Neuron (in vitro differentiated cells): ENCODE data around the gene MUC4.
"Not testable (repeated sequence)": the region's sequence is repeated elsewhere in the genome, so short reads cannot be mapped to it uniquely, and the experiment has no call there.

Experiments used
- H2AFZ ChIP-seq: one replicate; pipeline ENCODE4 v1.6.1; 2013; ENCODE audit warnings: low read depth, mild to moderate bottlenecking, inconsistent platforms, low read length, moderate library complexity
- H3K27me3 ChIP-seq: one replicate; pipeline ENCODE4 v1.6.1; 2013; ENCODE audit warnings: low read length; ENCODE audit not compliant: insufficient read depth
- H3K36me3 ChIP-seq: one replicate; pipeline ENCODE4 v1.6.1; 2013; ENCODE audit warnings: low read length; ENCODE audit not compliant: insufficient read depth
- H3K4me1 ChIP-seq: one replicate; pipeline ENCODE4 v1.6.1; 2013; ENCODE audit warnings: low read length; ENCODE audit not compliant: insufficient read depth
- H3K4me3 ChIP-seq: 2 replicates; pipeline ENCODE4 v1.5.1; 2013; ENCODE audit warnings: mild to moderate bottlenecking, low read length, moderate library complexity
- H3K9me3 ChIP-seq: one replicate; pipeline ENCODE4 v1.6.1; 2013; ENCODE audit warnings: low read length

MUC4 gene

GRCh38 chr3:195722996-195723345 lies 88.8 kb downstream of the MUC4 start:
- H3K4me1 ChIP-seq: peaks cover 12% of the 10 kb centered on the region
- H3K27me3 ChIP-seq: peaks cover 14% of the 10 kb centered on the region
- H2AFZ ChIP-seq, H3K36me3 ChIP-seq, H3K9me3 ChIP-seq, H3K4me3 ChIP-seq: not testable (repeated sequence)

- not testable (repeated sequence) for H3K36me3 ChIP-seq, H2AFZ ChIP-seq, H3K4me3 ChIP-seq, H3K9me3 ChIP-seq
- Histone ChIP-seq H3K27me3 (peaks cover 15% of the 10 kb centered on the region), H3K4me1 (peaks cover 14% of the 10 kb centered on the region)
Observed at GRCh38 chr3:195722139-195722995, 89.4 kb downstream of the MUC4 start.

GRCh38 chr3:195720831-195721506 lies 90.8 kb downstream of the MUC4 start, which contains the start of gene MUC20:
TSS of gene MUC20 (plus strand) at chr3:195720978. CDS start at chr3:195721008, 30 bp downstream.
- H3K36me3 ChIP-seq, H2AFZ ChIP-seq, H3K9me3 ChIP-seq, H3K4me3 ChIP-seq: not testable (repeated sequence)
- H3K4me1 ChIP-seq: peaks cover 14% of the 10 kb centered on the region
- H3K27me3 ChIP-seq: peaks cover 16% of the 10 kb centered on the region

- H3K36me3 ChIP-seq, H3K9me3 ChIP-seq, H2AFZ ChIP-seq, H3K4me3 ChIP-seq: not testable (repeated sequence)
- H3K4me1 ChIP-seq: peaks cover 14% of the 10 kb centered on the region
- H3K27me3 ChIP-seq: peaks cover 20% of the 10 kb centered on the region
Observed at GRCh38 chr3:195719514-195720254, 92.0 kb downstream of the MUC4 start.

DNA sequence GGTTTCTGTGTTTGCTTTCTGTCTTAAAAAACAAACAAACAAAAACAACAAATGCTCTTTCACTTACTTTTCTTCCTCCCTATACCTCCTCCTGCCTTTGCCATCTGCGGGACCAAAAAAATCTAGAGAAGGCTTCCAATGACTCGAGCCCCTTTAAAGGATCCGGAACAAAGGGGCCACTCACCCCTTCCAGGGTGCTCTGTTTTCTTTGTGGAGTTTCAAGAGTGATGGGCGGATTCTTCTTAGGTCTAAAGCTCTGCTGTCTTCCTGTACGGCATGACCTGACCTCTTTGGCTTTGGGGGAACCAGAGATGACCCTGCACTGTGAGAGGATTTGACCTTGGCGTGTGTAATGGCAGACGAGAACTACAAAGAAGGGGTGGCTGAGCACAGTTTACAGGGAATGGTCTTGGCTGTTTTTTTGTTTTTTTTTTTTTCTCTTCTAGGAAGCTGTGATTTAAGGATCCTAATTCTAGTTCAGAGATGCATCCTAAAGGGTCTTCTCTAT lies 93.2 kb downstream of the MUC4 start:
- peaks cover 20% of the 10 kb centered on the region for H3K27me3 ChIP-seq
- H3K9me3 ChIP-seq: peaks cover 14% of the 10 kb centered on the region
- H3K36me3 ChIP-seq: no peaks in the 10 kb centered on the region
- H3K4me1 ChIP-seq: peaks cover 14% of the 10 kb centered on the region
- H3K4me3 ChIP-seq: no peak overlapping the region
- no peak overlapping the region for H2AFZ ChIP-seq

- Histone ChIP-seq H3K36me3 (no peaks in the 10 kb centered on the region), H3K4me3 (no peak overlapping the region), H3K27me3 (peaks cover 20% of the 10 kb centered on the region)
Observed at GRCh38 chr3:195717852-195718476, 93.8 kb downstream of the MUC4 start.

GRCh38 chr3:195717416-195717815 lies 94.3 kb downstream of the MUC4 start:
- no peak overlapping the region for H3K4me3 ChIP-seq
- no peak overlapping the region for H2AFZ ChIP-seq
- H3K9me3 ChIP-seq: peaks cover 14% of the 10 kb centered on the region

More at GRCh38 chr3:195717852-195718476, 93.8 kb downstream of the MUC4 start:
- no peak overlapping the region for H2AFZ ChIP-seq
- peaks cover 14% of the 10 kb centered on the region for H3K4me1 ChIP-seq
- H3K9me3 ChIP-seq: peaks cover 14% of the 10 kb centered on the region

GRCh38 chr3:195715583-195716266 lies 96.0 kb downstream of the MUC4 start:
- no peak overlapping the region for H3K4me3 ChIP-seq
- no peaks in the 10 kb centered on the region for H3K36me3 ChIP-seq
- H3K9me3 ChIP-seq: peaks cover 14% of the 10 kb centered on the region
- H3K27me3 ChIP-seq: peaks cover 16% of the 10 kb centered on the region
- H3K4me1 ChIP-seq: peaks cover 14% of the 10 kb centered on the region
- no peak overlapping the region for H2AFZ ChIP-seq

More at GRCh38 chr3:195717416-195717815, 94.3 kb downstream of the MUC4 start:
- Histone ChIP-seq H3K27me3 (peaks cover 20% of the 10 kb centered on the region), H3K36me3 (no peaks in the 10 kb centered on the region), H3K4me1 (peaks cover 14% of the 10 kb centered on the region)

GRCh38 chr3:195715134-195715533 lies 96.6 kb downstream of the MUC4 start:
- Histone ChIP-seq H3K4me1 (peaks cover 14% of the 10 kb centered on the region), H3K27me3 (peaks cover 13% of the 10 kb centered on the region), H2AFZ (no peak overlapping the region), H3K36me3 (no peaks in the 10 kb centered on the region), H3K9me3 (peaks cover 14% of the 10 kb centered on the region), H3K4me3 (no peak overlapping the region)

GRCh38 chr3:195714380-195715011 lies 97.2 kb downstream of the MUC4 start:
- peaks cover 10% of the 10 kb centered on the region for H3K27me3 ChIP-seq
- no peak overlapping the region for H2AFZ ChIP-seq
- H3K36me3 ChIP-seq: no peaks in the 10 kb centered on the region
- peaks cover 14% of the 10 kb centered on the region for H3K9me3 ChIP-seq
- no peak overlapping the region for H3K4me3 ChIP-seq
- H3K4me1 ChIP-seq: peaks cover 14% of the 10 kb centered on the region

- Histone ChIP-seq H3K9me3 (peaks cover 14% of the 10 kb centered on the region), H3K27me3 (peaks cover 10% of the 10 kb centered on the region)
- H3K36me3 ChIP-seq, H2AFZ ChIP-seq, H3K4me3 ChIP-seq, H3K4me1 ChIP-seq: not testable (repeated sequence)
Observed at GRCh38 chr3:195713150-195713549, 98.6 kb downstream of the MUC4 start.

- not testable (repeated sequence) for H3K36me3 ChIP-seq, H3K4me1 ChIP-seq, H3K4me3 ChIP-seq, H2AFZ ChIP-seq
- H3K9me3 ChIP-seq: peaks cover 14% of the 10 kb centered on the region
- peaks cover 10% of the 10 kb centered on the region for H3K27me3 ChIP-seq
Observed at GRCh38 chr3:195712535-195712910, 99.2 kb downstream of the MUC4 start.
